ENCODE data around the gene CD99L2.
"Not testable (repeated sequence)": the region's sequence is repeated elsewhere in the genome, so short reads cannot be mapped to it uniquely, and the experiment has no call there.

DNA sequence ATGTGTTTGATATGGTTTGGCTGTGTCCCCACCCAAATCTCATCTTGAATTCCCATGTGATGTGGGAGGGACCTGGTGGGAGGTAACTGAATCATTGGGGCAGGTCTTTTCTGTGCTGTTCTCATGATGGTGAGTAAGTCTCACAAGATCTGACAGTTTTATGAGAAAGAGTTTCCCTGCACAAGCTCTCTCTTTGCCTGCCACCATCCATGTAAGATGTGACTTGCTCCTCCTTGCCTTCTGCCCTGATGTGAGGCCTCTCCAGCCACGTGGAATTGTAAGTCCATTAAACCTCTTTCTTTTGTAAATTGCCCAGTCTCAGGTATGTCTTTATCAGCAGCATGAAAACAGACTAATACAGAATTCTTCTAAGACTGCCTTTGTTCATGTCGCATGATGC is 22.8 kb downstream of the CD99L2 start:
- TF ChIP-seq TAF1, POLR2AphosphoS5, POLR2A (IDR thresholded peaks at IDR 0.05; ENCODE audit: low read depth, low read length): not testable (repeated sequence)
